NCI-H2107 (cell line): ENCODE data around the gene CMIP.
A peak's percentile ranks its signal among the peaks of the same experiment; 100 is the strongest.

Source experiments
- DNase-seq: peaks from one replicate; lab custom pipeline; 2025; lab: John Stamatoyannopoulos, UW

CMIP gene

DNA sequence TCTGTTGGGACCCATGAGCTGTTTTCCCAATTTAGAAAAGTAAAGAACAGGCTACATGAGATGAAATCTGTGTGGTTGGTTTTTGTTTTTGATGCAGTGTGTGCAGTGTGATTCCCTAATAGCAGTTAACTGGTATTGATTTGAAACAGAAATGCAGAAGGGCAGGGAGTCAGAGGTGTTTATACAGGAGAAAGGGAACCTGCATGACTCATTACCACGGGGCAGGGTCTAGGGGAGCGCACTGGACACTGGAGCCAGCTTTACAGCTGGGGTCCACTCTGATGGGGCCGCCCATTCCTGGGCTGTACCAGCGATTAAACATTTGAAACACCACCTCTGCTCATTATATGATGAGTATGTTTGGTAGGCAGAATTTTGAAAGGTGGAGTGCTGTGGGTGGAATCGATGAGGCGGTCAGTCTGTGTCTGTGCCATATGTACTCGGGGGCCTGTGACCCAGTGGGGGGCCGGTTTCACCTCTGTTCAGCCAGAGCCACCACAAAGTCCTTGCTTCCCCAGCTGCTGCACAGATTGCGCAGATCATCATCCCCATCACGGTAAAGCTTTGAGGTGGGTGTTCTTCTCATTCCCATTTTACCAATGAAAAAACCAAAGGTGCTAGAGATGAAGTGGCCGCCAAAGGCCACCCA, 142.5 kb downstream of the CMIP start:
- DNase-seq: no peak

DNA sequence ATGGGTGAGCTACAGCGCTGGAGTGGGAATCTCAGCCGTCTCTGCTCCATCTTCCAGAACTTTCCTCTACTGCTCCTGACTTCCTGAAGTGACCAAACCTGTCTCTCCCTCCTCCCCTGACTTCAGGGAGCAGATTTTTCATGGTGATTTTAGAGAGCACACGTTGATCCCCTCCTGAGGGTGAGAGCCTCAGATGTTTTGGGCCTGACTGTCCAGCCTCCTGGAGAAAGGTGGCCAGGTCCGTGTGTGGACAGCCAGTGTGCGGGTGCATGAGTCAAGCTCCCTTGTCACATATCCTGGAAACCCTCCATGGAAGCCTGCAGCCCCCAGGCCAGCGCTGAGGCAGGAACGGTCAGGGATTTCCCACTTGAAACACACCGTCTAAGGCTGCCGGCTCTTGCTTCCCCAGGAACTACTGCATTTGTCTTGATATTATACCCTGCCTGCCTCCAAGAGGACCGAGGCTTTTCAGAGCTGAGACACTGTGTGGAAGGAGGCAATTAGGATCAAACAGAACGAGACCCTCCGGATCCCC, 143.1 kb downstream of the CMIP start:
- DNase-seq: no peak

DNA sequence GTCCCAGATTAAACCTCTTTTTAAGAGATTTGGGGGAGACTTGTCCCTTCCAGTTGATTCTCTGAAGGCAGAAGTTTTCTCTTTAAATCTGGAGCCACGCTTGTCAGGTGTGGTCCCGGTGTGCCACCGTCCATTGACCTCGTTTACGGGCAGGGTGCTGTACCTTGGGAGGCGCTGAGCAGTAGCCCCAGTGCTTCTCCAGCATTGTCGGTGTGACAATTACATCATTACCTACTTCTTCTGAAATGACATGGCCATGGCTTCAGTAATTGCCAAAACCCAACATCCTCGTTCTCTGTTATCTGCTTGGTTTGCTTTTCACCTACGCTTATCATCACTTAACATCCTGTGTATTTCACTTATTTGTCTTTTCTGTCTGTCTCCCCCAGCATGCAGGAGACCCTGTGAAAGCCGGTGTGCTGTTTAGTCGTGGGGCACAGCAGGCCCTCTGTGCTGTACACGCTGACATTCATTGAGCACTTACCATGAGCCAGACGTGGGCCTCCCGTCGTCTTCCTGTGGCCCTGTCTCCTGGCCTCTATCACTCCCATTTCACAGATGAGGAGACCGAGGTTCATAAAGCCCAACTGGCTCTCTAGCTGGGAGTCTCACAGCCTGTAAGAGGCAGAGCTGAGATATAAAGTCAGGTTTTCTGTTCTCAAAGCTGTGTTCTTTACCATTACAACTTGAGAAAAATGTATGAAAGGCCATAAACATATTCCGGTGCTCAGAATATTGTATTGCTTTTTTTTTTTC, 143.9 kb downstream of the CMIP start:
- no peak for DNase-seq

GRCh38 chr16:81589975-81590650, 145.5 kb downstream of the CMIP start:
- no peak for DNase-seq

DNA sequence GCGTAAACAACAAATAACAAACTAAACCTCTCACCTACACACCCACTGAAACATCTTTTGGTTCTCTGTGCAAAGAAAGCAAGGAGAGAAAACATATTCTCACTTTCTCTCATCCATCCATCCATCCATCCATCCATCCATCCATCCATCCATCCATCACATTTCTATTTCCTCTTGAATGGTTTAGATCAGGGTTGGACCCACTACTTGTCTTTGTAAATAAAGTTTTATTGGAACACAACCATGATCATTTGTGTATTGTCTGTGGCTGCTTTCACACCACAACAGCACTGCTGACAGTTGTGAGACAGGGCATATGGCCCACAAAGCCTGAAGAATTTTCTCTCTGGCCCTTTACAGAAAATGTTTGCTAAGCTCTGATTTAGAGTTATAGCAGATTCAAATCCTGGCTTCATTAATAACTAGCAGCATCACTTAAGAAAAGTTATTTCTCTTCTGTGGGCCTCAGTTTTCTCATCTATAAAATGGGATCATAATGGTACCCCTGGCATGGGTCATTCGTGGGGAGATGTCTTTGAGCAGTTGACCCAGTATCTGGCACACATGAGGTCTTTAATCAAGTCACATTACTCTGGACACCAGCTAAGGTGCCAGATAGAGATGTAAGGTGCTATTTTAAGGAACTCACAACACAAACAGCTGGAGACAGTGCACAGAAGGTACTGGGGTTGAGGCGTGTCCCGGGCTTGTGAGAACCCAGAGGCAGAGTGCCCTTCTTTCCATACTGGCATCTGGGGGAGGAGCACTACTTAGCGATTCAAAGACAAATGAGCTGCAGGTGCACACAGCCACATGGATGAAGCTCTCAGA, 146.3 kb downstream of the CMIP start:
- peak; percentile 24 for DNase-seq

DNA sequence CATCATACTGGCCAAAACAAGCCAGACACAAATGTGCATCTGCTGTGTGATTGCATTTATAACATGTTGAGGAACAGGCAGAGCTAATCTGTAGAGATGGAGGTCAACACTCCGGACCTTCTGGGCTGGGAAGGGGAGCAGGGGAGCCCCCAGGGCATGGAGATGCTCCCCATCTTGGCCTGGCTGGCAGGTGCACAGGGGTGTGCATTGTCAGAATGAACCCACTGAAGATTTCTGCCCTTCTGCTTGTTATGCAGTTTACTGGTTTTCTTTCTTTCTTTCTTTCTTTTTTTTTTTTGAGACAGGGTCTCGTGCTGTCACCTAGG, 146.9 kb downstream of the CMIP start:
- DNase-seq: no peak

DNA sequence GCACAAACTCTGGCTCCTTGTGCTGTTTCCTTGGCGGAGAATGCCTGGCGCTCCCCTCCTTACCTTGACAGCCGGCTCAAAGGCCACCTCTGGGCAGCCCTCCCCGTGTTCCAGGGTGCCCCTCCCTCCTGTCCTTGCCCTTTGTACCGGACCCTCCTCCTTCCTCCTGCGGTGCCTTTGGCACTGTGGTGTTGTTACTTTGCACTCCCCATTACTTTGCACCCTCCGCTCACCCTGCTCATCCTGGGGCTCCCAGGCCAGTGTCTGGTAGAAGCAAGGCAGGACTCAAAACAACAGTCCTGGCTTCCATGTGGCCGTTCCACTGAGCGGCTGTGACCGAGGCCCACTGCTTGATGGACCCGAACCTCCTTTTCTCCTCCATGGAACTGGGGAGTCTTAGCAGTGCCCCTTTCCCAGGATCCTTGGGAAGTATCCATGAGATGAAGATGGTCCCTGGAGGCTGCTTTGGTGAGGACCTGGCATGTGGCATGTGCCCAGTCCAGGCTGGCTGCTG, 147.8 kb downstream of the CMIP start:
- DNase-seq: no peak

GRCh38 chr16:81593481-81593880, 148.9 kb downstream of the CMIP start:
- DNase-seq: peak; percentile 75

DNA sequence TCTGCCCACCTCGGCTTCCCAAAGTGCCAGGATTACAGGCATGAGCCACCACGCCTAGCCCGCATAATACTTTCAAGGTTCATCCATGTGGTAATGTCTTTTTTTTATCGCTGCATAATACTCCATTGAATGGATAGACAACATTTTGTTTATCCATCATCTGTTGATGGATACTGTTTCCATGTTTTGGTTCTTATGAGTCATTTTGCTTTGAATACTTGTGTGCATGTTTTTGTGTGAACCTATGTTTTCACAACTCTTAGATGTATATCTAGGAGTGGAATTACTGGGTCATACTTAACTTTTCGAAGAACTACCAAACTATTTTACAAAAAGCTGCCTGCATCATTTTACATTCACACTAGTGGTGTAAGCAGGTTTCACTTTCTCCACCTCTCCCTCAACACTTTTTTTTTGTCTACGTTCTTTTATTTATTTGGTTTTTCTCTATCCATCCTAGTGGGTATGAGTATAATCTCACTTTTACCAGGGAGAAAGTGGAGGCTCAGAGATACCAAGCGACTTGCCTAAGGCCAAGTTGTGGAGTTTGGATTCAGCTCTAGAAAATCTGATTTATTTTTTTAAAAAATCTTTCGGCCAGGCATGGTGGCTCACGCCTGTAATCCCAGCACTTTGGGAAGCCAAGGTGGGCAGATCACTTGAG, 151.2 kb downstream of the CMIP start:
- DNase-seq: no peak

GRCh38 chr16:81597079-81597658, 152.6 kb downstream of the CMIP start:
- DNase-seq: no peak

DNA sequence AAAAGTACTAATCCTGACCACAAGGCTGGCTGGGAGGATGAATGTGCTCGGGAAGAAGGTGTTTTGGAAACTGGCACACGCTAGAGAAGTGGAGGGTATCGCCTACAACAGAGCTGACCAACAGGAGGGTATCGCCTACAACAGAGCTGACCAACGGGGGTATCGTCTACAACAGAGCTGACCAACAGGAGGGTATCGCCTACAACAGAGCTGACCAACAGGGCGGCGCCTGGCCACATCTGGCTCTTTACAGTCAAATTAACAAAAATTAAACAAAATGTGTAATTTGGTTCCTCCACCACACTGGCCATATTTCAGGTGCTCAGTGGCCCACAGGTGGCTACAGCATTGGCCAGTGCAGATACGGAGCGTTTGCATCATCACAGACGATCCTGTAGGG, 153.5 kb downstream of the CMIP start:
- no peak for DNase-seq

DNA sequence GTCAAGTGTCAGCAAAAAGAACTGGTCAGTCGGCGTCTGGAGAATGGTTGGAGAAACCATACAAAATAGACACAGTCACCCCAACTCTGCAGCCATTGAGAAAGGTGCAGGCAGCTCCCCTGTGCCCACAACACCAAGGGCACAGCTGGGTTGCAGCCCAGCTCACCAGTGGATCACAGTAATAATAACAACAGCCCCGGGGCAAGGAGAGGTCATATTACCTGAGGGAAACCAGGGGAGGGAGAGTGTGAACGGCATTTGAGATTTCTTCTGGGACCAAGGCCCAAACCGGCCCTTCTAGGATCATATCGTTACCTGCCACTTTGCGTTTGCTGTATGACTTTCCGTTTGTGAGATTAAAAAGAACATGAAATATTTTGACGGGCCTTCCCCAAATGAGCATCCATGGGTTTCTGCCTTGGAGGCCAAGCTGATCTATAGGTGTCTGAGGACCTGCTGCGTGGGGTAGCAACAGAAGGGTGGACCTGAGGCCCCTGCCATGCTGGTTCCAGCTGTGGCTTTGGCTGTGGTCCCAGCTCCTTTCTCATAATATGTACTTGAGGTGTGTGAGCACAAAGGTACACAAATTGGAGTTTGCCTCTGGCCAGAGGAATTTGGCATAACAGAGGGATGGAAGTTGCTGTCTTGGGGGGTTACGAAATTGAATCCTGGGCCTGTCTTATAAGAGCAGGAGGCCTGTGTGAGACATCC, 154.6 kb downstream of the CMIP start:
- peak; percentile 24 for DNase-seq

DNA sequence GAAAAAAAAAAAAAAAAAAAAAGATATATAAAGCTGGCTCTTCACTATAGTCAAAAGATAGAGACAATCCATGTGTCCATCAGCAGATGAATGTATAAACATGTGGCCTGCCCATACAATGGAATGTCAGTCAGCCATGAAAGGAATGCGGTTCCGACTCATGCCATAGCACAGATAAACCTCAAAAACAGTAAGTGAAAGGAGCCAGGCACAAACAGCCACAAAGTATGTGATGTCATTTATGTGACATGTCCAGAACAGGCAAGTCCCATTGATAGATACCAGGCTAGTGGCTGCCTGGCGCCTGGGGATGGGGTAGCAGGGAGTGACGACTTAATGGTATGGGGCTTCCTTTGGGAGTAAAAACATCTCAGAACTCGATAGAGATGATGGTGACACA, 155.7 kb downstream of the CMIP start:
- DNase-seq: no peak

- no peak for DNase-seq
Measured at GRCh38 chr16:81601008-81601428, 156.4 kb downstream of the CMIP start.

DNA sequence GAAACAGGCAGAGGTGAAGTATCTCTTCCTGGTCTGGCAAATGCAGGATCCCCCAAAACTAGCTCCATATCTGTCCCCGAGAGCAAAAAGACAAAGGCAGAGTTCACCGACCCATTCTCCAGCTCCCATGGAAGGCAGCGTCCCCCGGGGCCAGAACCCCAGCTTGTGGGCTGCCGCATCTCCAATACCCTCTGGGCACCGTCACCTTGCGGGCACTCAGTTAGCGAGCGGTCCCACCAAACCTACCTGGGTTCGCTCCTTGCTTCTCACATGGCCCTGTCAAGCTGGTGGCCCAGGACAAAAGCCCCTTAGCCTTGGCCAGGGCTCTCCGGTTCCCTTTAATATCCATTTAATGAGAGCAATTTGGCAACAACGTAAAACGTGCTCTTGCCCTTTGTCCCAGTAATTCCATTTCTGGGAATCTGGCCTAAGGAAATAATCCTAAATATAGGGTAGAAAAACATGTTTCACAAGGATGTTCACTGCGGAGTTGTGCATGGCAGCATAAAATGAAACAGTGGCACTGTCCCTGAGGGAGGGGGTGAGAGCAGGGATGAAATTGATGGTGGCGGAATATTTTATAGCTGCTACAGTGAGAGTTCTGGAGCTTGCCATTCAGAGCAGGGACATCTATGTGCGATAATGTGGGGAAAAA, 157.1 kb downstream of the CMIP start:
- DNase-seq: no peak

DNA sequence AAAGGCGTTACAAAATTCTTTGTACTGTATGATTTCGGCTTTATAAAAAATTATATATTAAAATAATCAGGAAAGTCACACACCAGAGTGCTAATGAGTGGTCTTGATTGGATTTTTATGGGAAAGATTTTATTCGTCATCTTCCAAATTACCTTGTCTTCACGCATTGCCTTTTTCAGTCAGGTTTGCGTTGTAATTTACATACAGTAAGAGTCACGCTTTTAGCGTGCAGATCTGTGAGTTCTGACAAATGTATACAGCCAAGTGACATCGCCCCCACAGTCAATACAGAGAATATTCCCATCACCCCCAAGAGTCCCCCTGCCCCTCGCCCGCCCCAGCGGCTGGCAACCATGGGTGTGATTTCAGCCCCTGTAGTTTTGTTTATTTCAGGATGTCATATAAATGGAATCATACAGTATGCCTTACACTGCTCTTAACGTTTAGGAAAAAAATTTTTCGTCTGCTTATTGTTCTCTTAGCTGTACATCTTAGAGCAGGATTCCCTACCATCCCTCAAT, 157.7 kb downstream of the CMIP start:
- DNase-seq: no peak

- no peak for DNase-seq
Measured at GRCh38 chr16:81602792-81603191, 158.2 kb downstream of the CMIP start.

GRCh38 chr16:81604960-81605383, 160.4 kb downstream of the CMIP start:
- DNase-seq: no peak

- no peak for DNase-seq
Measured at GRCh38 chr16:81606039-81606438, 161.4 kb downstream of the CMIP start.

DNA sequence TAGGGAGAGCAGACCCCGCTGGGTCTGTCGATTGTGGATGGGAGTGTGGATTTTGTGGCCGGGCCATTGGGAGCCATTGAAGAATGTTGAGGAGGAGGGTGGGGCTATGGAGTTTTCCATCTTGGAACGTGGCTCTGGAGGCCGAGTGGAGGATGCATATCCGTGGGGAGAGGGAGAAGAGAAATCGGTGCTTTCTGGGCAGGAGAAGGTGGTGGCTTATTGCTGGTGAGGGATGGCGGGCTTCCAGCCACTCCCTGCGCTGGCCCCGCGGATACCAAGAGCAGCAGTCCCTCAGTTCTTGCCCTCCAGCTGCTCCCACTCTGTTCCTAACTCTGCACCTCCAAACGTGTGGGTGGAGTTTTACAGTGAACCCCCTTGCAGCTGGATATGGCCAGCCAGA, 162.4 kb downstream of the CMIP start:
- DNase-seq: no peak
